GM12872 (cell line): ENCODE measurements around the gene IMMP2L.

Experiments used
- TF ChIP-seq, protein P1 (sequence below): IDR thresholded peaks from 3 replicates; pipeline ENCODE4 v1.5.1; 2011; ENCODE audit warnings: low read depth, mild to moderate bottlenecking, low read length, moderate library complexity; ENCODE audit not compliant: insufficient read depth

Gene IMMP2L

DNA sequence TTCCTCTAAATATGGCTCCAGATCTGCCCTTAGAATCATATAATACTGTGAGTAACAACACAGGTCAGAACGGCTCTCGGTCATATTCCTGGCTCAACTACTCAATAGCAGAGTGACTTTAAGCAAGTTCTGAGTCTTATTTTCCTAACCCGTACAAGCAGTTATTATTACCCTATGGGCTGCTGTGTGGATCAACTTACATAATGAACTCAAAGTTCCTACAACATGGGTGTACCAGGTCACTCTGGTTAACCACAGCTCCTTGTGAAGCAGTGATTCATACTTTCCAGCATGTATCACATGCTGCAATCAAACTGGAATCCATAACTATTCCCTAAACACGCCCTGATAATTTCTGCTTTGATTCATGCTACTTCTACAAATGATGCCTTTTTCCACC lies 364.0 kb downstream of the IMMP2L start:
- TF ChIP-seq, protein P1, sequence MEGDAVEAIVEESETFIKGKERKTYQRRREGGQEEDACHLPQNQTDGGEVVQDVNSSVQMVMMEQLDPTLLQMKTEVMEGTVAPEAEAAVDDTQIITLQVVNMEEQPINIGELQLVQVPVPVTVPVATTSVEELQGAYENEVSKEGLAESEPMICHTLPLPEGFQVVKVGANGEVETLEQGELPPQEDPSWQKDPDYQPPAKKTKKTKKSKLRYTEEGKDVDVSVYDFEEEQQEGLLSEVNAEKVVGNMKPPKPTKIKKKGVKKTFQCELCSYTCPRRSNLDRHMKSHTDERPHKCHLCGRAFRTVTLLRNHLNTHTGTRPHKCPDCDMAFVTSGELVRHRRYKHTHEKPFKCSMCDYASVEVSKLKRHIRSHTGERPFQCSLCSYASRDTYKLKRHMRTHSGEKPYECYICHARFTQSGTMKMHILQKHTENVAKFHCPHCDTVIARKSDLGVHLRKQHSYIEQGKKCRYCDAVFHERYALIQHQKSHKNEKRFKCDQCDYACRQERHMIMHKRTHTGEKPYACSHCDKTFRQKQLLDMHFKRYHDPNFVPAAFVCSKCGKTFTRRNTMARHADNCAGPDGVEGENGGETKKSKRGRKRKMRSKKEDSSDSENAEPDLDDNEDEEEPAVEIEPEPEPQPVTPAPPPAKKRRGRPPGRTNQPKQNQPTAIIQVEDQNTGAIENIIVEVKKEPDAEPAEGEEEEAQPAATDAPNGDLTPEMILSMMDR, result no peak

- TF ChIP-seq, protein P1, result no peak
These were observed 365.6 kb downstream of the IMMP2L start for GRCh38 chr7:111196655-111197054.

GRCh38 chr7:111192614-111193413 lies 369.5 kb downstream of the IMMP2L start:
- TF ChIP-seq, protein P1, result no peak

GRCh38 chr7:111190804-111191203 lies 371.5 kb downstream of the IMMP2L start:
- TF ChIP-seq, protein P1, result no peak

DNA sequence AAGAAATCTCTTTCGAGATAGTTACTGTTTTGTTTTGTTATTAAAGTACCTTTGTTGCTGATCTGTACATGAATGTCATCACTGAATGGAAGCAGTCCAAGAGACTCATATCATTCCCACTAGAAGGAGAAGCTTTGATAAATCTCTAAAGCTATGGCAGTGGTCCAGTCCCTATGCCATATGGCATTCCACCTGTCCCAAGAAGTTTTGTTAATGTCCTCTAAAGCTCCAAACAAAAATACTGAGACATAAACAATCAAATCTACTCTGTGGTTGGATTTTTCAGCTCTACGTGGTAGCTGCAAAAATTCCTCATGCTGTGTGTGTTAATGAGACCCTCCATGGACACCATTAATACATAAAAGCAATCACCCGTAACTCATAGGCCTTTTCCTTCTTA lies 377.3 kb downstream of the IMMP2L start:
- TF ChIP-seq, protein P1, result no peak

DNA sequence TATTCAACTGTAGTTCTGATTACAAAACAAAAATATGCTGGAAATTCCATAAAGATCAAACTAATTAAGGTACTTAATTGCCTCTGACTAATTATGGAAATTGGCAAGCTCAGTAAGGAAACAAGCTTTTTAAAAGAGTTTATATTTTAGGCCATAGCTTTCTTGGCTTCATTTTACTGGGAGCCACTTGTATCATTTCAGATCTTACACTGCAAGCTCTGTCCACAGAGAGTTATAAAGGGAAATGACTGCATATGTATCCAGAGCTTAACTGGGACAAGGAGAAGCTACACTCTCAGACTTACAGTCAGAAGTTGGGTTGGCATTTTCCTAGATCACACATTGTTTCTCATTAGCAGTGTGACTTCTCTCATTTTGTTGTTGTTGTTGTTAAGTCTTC lies 379.0 kb downstream of the IMMP2L start:
- TF ChIP-seq, protein P1, result no peak

- TF ChIP-seq, protein P1, result no peak
These were observed 382.0 kb downstream of the IMMP2L start for GRCh38 chr7:111180338-111180737.
